ENCODE results near the gene GOLGA6A. TPM values are rescaled to one million over a fixed set of nuclear protein-coding genes. Genes with fewer than 3 reads are reported as not detected.

The GOLGA6A gene
- total and polyA plus RNA-seq, 2 of the 8 experiments (the other 6 are each of a cell fraction or from before 2014, with no cell fraction given), result 0.80 to 1.0 TPM

DNA sequence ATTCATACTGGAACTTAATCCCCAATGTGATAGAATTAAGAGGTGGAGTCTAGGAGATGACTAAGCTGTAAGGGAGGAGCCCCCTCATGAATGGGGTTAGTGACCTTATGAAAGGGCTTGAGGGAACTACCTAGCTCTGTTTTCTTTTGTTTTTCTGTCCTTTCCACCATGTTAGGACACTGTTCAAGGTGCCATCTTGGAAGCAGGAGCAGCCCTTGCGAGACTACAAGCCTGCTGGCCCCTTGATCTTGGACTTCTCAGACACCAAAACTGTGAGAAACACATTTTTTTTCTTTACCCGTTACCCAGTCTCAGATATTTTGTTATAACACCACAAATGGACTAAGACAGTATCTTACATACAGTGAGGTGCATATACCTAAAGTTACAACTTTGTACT is 26.5 kb downstream of the GOLGA6A start:
- FAIRE-seq, result no peak
- Histone ChIP-seq H2AK5ac (ENCODE audit: low read depth, low read length) (no peak overlapping the region), H3K4me3 (ENCODE audit: extremely low read depth in 1 of 4, insufficient read depth in 2 of 4, low read depth in 3 of 4, low read length in 4 of 4) (no peak overlapping the region), H3K23ac (ENCODE audit: insufficient read length) (no peak overlapping the region), H4K20me1 (replicated peaks in 1 of 2; ENCODE audit: control insufficient read depth in 1 of 2, insufficient read depth in 2 of 2, low read length in 2 of 2) (no peaks in the 10 kb centered on the region), H3K4me1 (replicated peaks in 1 of 4; ENCODE audit: control insufficient read depth in 3 of 4, insufficient read depth in 4 of 4, low read length in 3 of 4) (peaks cover 0 to 6% (median 0%) of the 10 kb centered on the region in 4 experiments; a peak in 2 of 7 replicates), H3K9ac (replicated peaks in 1 of 4; ENCODE audit: extremely low read depth in 1 of 4, low read depth in 3 of 4, low read length in 3 of 4) (no peak overlapping the region), H3K4me2 (ENCODE audit: insufficient read depth in 1 of 2, low read depth in 2 of 2, low read length in 2 of 2) (no peak overlapping the region), H4K91ac (replicated peaks; ENCODE audit: insufficient read length, low read length) (no peak overlapping the region), H3K27me3 (replicated peaks in 1 of 4; ENCODE audit: control insufficient read depth in 3 of 4, extremely low read depth in 1 of 4, insufficient read depth in 3 of 4, low read length in 3 of 4) (peaks cover 0 to 6% (median 3%) of the 10 kb centered on the region in 4 experiments; a peak in 3 of 7 replicates), H4K8ac (ENCODE audit: extremely low read depth, insufficient read depth, low read length) (no peak overlapping the region), H3K18ac (ENCODE audit: extremely low read depth, low read length) (no peak overlapping the region), H2BK12ac (ENCODE audit: low read depth, low read length) (no peak overlapping the region), H2BK120ac (replicated peaks; ENCODE audit: low read depth, low read length) (no peak overlapping the region), H3K14ac (ENCODE audit: insufficient read length) (no peak overlapping the region), H3K4ac (replicated peaks; ENCODE audit: insufficient read length, low read depth, low read length) (no peak overlapping the region), H2AFZ (ENCODE audit: low read length) (no peak overlapping the region), H3K27ac (ENCODE audit: low read depth, low read length) (no peak overlapping the region), H3K79me2 (ENCODE audit: control insufficient read depth in 1 of 2, insufficient read depth in 2 of 2, low read length in 2 of 2) (no peaks in the 10 kb centered on the region), H2BK15ac (ENCODE audit: low read length) (no peak overlapping the region), H3K36me3 (ENCODE audit: control insufficient read depth in 2 of 4, insufficient read depth in 4 of 4, low read length in 3 of 4) (no peaks in the 10 kb centered on the region), H3K9me3 (ENCODE audit: insufficient read depth in 2 of 2, low read depth in 1 of 2, low read length in 1 of 2) (no peaks in the 10 kb centered on the region; a peak in 1 of 4 replicates), H2BK5ac (ENCODE audit: low read depth, low read length) (no peak overlapping the region), H3K23me2 (ENCODE audit: low read depth, low read length) (no peaks in the 10 kb centered on the region), H3K56ac (replicated peaks; ENCODE audit: insufficient read length, low read depth, low read length) (no peak overlapping the region), H4K5ac (ENCODE audit: insufficient read length, low read depth, low read length) (no peak overlapping the region), H2BK20ac (ENCODE audit: low read length) (no peak overlapping the region), H3K79me1 (ENCODE audit: low read depth, low read length) (no peaks in the 10 kb centered on the region)
- ChIA-PET CTCF (ENCODE audit: partially characterized antibody) (interaction anchor here (0.7 to 9.3 kb wide), 10 partner anchors 15 to 427 kb away, joined by 3 to 93 read pairs (median 4); no protein-coding TSS in a partner anchor), POLR2A (ENCODE audit: partially characterized antibody) (no interaction called here)
- whole genome bisulfite sequencing, 2 experiments (ENCODE audit: extremely low coverage in 1 of 2, insufficient coverage in 1 of 2, insufficient read length in 1 of 2, insufficient replicate concordance in 2 of 2, low coverage in 1 of 2, low lambda C conversion rate in 2 of 2, missing lambda C conversion rate in 1 of 2), result 90% methylated on average over 2 of the region's 2 CpGs; no CpG with 5 or more reads in 1 of the 2 experiments
- DNase-seq (ENCODE audit: low read depth in 1 of 2, low spot score in 2 of 2), result no peak
- TF ChIP-seq RAD21 (IDR thresholded peaks at IDR 0.05 in 1 of 2, conservative IDR thresholded peaks at IDR 0.05 in 1 of 2; ENCODE audit: low read depth in 2 of 2, low read length in 2 of 2) (no peak), POLR2AphosphoS5 (IDR thresholded peaks at IDR 0.05; ENCODE audit: low read depth, low read length) (no peak), KDM5A (IDR thresholded peaks at IDR 0.05; ENCODE audit: low read length) (no peak), TCF12 (IDR thresholded peaks at IDR 0.05; ENCODE audit: low read depth, low read length) (no peak), ATF2 (IDR thresholded peaks at IDR 0.05; ENCODE audit: low read length) (no peak), SP1 (IDR thresholded peaks at IDR 0.05; ENCODE audit: low read depth, low read length) (no peak), CTCF (IDR thresholded peaks at IDR 0.05; ENCODE audit: control extremely low read depth in 1 of 3, insufficient read depth in 1 of 3, low read depth in 1 of 3, low read length in 3 of 3) (no peak), NANOG (IDR thresholded peaks at IDR 0.05; ENCODE audit: insufficient read depth, low read depth, low read length, poor library complexity, severe bottlenecking) (no peak), SAP30 (IDR thresholded peaks at IDR 0.05; ENCODE audit: insufficient read depth, insufficient replicate concordance, low read length) (no peak)

Measured in H1 (cell line).